ENCODE results near the gene HES7. TPM values are rescaled to one million over a fixed set of nuclear protein-coding genes. Genes with fewer than 3 reads are reported as not detected.

Gene HES7
- total RNA-seq, 1 experiment from 2014 or later, result not detected

GRCh38 chr17:8158267-8159031 lies 34.5 kb upstream of the HES7 start:
- DNase-seq (ENCODE audit: low read depth, low spot score), result peak; percentile 94
- in situ Hi-C loops (cut with HindIII; ENCODE audit: low pct_unique_long_range_greater_than_20kb, low sequenced_read_pairs), result no loop called here

DNA sequence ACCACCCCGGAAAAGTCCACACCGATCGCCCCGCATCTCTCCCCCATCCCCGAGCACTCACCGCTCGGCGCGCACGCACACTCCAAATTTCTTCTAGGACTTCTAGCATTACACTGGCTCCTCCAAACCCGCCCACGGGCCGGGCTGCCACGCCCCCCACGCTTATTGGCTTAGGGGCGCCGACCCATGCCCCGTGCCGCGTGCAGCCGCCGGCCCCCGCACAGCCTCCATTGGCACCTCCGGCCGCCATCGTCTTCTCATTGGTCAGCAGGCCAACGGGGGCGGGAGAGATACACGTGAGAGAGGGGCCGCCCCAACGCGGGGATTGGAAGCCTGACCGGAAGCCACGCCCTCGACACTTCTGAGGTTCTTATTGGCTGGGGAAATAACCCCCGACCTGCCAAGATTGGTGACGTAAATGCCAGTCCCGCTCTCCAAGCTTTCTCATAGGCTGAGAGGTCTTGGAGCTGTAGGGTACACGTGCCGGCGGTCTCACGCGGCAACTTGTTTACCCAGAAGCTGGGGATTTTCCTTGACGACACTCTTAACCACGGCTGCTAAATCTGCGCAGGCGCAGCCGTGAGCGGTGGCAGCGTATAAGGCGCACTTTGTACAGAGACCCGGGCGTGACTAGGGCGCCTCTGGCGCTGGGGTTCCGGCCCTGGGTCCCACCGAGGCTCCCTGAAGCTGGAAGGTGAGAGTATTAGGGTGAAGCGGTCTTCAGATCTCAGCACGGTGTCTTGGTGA lies 32.5 kb upstream of the HES7 start:
- in situ Hi-C loops (cut with HindIII; ENCODE audit: low pct_unique_long_range_greater_than_20kb, low sequenced_read_pairs), result no loop called here
- DNase-seq (ENCODE audit: low read depth, low spot score), result peak; percentile 100

DNA sequence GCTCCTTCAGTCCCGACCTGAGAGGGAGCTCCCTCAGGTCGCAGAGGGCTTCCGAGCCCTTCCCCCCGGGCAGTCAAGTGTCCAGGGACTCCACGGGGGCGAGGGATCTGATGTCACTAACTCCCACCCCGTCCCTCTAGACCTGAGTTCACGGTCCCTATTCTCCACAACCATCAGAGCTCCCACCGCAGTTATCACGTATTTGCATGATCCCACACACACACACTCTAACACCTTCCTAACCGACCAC lies 32.0 kb upstream of the HES7 start:
- no peak for DNase-seq (ENCODE audit: low read depth, low spot score)
- in situ Hi-C loops (cut with HindIII; ENCODE audit: low pct_unique_long_range_greater_than_20kb, low sequenced_read_pairs), result no loop called here

DNA sequence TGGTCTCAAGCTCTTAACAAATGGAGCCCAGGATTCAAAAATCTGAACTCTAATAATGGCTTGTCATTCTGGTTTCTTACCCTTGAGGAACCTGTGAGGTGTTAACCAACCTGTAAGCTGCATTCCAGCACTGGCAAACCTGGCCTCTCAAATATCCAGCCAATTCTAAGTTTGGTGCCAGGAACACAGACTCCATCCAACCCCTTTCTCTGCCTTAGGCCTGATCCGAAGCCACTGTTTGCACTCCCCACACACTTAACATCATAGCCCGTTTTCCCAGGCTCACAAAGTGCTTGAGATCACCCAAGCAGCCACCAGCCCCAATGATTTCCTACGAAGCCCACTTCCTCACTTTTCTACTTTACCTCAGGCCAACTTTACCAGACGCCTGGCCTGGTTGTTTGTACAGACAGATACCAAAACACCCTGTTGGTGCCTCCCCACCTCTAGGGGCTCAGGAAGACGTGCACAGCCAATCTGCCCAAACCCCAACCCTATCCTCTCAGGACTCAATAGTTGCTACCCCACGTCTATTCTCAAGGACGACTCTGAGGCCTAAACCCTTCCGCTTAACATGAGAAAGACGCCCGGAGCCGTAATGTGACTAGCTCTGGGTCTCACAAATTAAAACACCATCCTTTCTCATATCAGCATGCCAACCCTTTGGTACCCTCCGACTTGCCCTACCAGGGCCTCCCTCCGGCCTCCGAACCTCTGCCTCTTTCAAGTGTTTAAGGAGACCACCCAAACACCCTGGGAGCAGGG lies 31.5 kb upstream of the HES7 start:
- in situ Hi-C loops (cut with HindIII; ENCODE audit: low pct_unique_long_range_greater_than_20kb, low sequenced_read_pairs), result no loop called here

DNA sequence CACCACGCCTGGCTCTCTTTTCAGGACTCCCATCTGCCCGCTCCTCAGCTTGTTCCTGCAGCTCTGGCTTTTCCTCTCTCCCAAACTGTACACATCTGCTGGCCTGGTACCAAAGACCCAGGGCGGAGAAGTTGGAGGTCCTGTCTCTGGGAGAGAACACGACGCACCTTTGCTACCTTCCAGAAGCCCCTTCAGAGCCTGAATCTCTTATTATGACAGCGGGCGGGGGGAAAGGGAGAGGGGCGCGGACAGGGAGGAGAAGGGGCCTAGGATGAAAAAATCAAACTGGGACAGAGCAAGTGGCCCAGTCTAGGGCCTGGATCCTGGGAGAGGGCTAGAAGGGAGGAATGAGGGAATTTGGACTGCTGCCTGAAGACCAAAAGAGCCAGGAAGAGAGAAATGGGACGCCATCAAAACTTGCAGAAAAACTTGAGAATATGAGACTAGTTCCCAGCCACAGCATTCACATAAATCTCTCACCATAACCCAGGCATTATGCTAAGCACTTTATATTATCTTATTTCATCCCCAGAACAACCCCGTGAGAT lies 30.8 kb upstream of the HES7 start:
- in situ Hi-C loops (cut with HindIII; ENCODE audit: low pct_unique_long_range_greater_than_20kb, low sequenced_read_pairs), result no loop called here

More for the DNA sequence above, 31.5 kb upstream of the HES7 start:
- DNase-seq (ENCODE audit: low read depth, low spot score), result no peak

DNA sequence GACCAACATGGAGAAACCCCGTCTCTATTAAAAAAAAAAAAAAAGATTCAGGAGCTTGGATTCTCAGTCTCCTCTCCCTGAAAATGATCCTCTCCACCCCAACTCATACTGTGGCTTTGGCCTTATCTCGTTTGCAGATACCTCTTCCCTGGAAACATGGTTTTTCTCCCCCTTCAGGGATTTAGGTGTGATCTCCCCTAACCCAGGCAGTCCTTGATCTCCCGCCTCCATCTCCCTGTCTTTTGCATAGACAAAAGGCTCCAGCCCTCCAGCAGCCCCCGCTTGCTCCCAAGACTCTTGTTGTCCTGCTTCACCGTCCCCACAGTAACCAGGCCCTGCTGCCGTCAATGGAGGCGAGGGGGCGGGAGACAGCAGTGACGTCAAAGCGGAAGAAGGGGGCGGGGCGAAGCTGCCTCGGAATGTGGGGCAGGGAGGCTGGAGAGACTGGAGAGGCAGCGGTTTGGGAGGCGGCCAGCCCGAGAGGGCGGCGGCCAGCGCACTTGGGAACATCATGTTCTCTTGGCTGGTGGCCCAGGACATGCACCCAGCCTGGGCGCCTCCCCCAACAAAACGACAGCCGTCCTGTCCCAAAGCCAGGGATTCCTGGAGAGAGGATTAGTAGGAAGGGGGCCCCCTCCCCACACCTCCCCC lies 30.2 kb upstream of the HES7 start:
- in situ Hi-C loops (cut with HindIII; ENCODE audit: low pct_unique_long_range_greater_than_20kb, low sequenced_read_pairs), result no loop called here
- peak; percentile 95 for DNase-seq (ENCODE audit: low read depth, low spot score)

More for the DNA sequence above, 30.8 kb upstream of the HES7 start:
- DNase-seq (ENCODE audit: low read depth, low spot score), result no peak

DNA sequence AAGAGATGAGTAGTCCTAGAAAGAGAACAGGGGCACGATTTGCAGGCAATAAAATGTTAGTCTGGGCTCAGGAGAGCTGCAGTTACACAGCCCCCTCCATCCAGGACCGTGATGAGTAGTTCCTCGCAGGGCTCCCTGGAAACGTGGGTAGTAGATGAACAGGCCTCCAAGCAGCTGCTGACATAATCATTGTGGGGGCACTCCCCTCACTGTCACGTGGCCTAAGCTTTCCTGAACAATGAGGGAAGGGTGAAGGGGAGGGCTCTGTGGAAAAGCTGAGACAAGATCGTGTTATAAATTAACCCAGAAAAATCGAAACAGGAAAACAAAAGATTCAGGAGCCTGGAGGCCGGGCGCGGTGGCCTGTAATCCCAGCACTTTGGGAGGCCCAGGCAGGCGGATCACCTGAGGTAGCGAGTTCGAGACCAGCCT lies 29.6 kb upstream of the HES7 start:
- in situ Hi-C loops (cut with HindIII; ENCODE audit: low pct_unique_long_range_greater_than_20kb, low sequenced_read_pairs), result no loop called here
- no peak for DNase-seq (ENCODE audit: low read depth, low spot score)

GRCh38 chr17:8153031-8153451 lies 29.1 kb upstream of the HES7 start:
- in situ Hi-C loops (cut with HindIII; ENCODE audit: low pct_unique_long_range_greater_than_20kb, low sequenced_read_pairs), result no loop called here

GRCh38 chr17:8152112-8152775 lies 28.3 kb upstream of the HES7 start, which contains the start of gene PER1:
PER1 (minus strand) TSS chr17:8152404; CDS start chr17:8150706, 1,698 bp downstream.
- in situ Hi-C loops (cut with HindIII; ENCODE audit: low pct_unique_long_range_greater_than_20kb, low sequenced_read_pairs), result no loop called here
- peak; percentile 98 for DNase-seq (ENCODE audit: low read depth, low spot score)

More at GRCh38 chr17:8153031-8153451, 29.1 kb upstream of the HES7 start:
- DNase-seq (ENCODE audit: low read depth, low spot score), result no peak

GRCh38 chr17:8151641-8152111 lies 27.8 kb upstream of the HES7 start:
- no peak for DNase-seq (ENCODE audit: low read depth, low spot score)
- in situ Hi-C loops (cut with HindIII; ENCODE audit: low pct_unique_long_range_greater_than_20kb, low sequenced_read_pairs), result no loop called here

DNA sequence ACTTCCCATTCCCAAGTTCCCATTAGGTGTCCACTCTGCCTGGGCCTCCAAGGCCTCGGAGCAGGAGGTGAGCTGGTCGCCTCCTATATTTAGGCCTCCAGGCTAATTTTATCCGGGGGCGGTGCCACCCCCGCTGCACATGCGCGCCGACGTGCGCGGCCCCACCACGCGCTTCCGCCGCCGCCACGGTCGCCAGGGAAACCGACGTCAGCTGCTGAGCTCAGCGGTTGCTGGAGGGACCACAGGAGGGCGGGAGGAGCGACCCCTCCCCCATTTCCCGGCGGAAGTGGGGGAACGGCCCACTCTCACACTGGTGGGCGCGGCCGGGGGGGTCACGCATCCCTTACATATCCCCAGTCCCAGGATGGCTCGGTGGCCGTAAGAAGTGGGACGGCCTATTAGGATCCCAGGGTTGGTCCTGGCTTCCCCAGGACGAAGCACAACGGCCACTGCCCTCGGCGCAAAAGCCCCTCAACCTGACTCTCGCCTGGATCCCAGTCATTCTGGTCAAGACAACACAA lies 27.3 kb upstream of the HES7 start:
- in situ Hi-C loops (cut with HindIII; ENCODE audit: low pct_unique_long_range_greater_than_20kb, low sequenced_read_pairs), result no loop called here
- peak; percentile 82 for DNase-seq (ENCODE audit: low read depth, low spot score)

GRCh38 chr17:8150194-8151119 lies 26.6 kb upstream of the HES7 start:
- in situ Hi-C loops (cut with HindIII; ENCODE audit: low pct_unique_long_range_greater_than_20kb, low sequenced_read_pairs), result no loop called here
- no peak for DNase-seq (ENCODE audit: low read depth, low spot score)

DNA sequence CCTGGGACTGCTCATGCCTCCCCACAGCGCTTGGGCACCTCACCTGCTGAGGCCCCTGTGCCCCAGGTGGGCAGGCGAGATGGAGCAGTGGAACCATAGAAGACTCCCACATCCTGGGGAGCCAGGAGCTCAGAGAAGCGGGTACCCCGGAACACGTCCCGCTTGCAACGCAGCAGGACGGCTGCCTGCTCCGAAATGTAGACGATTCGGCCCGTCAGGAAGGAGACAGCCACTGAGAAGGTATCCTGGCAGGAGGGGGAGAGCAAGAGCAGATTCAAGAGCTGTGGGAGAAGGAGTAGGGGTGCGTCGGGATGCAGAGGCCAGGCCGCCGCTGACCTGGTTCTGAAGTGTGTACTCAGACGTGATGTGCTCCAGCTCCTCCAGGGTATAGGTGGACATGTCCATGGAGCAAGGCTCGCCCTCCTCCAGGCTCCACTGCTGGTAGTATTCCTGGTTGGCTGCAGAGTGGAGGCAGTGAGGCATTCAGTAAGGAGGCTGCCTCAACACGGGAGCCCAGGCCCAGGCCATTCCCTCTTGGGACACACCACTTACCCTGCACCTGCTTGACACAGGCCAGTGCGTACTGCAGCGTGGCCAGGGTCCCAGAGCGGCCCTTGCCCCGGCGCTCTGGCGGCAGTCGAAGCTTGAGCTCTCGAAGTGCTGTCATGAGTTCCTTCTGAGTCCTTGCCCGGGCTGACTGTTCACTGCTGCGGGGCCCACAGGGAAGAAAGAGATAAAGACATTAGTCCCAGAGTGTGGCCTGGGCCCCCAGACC lies 25.7 kb upstream of the HES7 start:
- in situ Hi-C loops (cut with HindIII; ENCODE audit: low pct_unique_long_range_greater_than_20kb, low sequenced_read_pairs), result no loop called here
- no peak for DNase-seq (ENCODE audit: low read depth, low spot score)

DNA sequence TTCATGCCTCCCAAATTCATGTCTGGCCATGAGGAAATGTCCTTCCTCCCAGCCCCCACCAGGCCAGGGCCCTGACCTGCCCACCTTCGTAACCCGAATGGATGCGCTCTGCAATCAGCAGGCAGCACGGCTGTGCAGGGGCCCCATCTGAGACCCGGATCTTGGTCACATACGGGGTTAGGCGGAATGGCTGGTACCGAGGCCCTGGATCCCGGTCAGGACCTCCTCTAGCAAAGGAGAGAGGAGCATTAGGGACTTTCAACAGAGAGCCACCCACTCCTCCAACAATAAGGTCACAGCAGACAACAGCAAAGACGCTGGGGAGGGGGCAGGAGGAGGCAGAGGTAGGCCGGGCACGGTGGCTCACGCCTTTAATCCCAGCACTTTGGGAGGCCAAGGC lies 24.7 kb upstream of the HES7 start:
- no peak for DNase-seq (ENCODE audit: low read depth, low spot score)
- in situ Hi-C loops (cut with HindIII; ENCODE audit: low pct_unique_long_range_greater_than_20kb, low sequenced_read_pairs), result no loop called here

- no peak for DNase-seq (ENCODE audit: low read depth, low spot score)
These were observed 24.0 kb upstream of the HES7 start for GRCh38 chr17:8147805-8148404.

More at GRCh38 chr17:8147805-8148404, 24.0 kb upstream of the HES7 start:
- in situ Hi-C loops (cut with HindIII; ENCODE audit: low pct_unique_long_range_greater_than_20kb, low sequenced_read_pairs), result no loop called here

Measured in SK-MEL-5 (cell line).